Lower leg skin (tissue), 3 donors: Measurements from ENCODE around the gene SEC14L5.

ENCODE experiments used
- POLR2A ChIP-seq, 2 donors: fragments of 450-650 bp; IDR thresholded peaks; one replicate each; pipeline ENCODE4 v1.6.1; 2016 to 2017; ENCODE audit warnings: antibody characterized with exemption in 2 of 2, mild to moderate bottlenecking in 1 of 2, moderate library complexity in 1 of 2
- TF ChIP-seq, protein P1 (sequence below), 3 donors: fragments of 450-650 bp; IDR thresholded peaks; one replicate each; pipeline ENCODE4 v1.5.1; 2016; ENCODE audit warnings: antibody characterized with exemption in 3 of 3, mild to moderate bottlenecking in 3 of 3, moderate library complexity in 2 of 3

DNA sequence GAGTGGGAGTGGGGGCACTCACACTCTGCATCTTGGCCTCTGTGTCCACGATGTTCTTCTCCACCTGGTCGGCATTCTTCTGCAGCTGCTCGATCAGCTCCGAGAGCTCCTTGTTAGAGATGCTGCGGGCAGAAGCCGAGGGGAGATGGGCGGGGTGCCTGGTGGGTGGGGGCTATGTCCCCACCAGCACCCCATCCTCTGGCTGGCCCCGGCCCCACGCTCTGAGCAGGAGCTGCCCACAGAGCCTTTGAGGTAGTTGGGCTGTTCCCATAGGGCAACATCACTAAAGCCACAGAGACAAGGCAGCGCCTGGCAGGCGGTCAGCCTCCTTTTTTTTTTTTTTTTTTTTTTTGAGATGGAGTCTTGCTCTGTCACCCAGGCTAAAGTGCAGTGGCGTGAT lies 47.3 kb upstream of the SEC14L5 start:
- TF ChIP-seq, protein P1, sequence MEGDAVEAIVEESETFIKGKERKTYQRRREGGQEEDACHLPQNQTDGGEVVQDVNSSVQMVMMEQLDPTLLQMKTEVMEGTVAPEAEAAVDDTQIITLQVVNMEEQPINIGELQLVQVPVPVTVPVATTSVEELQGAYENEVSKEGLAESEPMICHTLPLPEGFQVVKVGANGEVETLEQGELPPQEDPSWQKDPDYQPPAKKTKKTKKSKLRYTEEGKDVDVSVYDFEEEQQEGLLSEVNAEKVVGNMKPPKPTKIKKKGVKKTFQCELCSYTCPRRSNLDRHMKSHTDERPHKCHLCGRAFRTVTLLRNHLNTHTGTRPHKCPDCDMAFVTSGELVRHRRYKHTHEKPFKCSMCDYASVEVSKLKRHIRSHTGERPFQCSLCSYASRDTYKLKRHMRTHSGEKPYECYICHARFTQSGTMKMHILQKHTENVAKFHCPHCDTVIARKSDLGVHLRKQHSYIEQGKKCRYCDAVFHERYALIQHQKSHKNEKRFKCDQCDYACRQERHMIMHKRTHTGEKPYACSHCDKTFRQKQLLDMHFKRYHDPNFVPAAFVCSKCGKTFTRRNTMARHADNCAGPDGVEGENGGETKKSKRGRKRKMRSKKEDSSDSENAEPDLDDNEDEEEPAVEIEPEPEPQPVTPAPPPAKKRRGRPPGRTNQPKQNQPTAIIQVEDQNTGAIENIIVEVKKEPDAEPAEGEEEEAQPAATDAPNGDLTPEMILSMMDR (IDR thresholded peaks at IDR 0.05) = no peak
- TF ChIP-seq POLR2A (IDR thresholded peaks at IDR 0.05) = no peak
